Keratinocyte (primary cell): Measurements from ENCODE around the gene FAM219A. TPM values are rescaled to one million over a fixed set of nuclear protein-coding genes. Genes with fewer than 3 reads are reported as not detected.

Source experiments
- DNase-seq: peaks from one replicate; pipeline ENCODE4 v3.0.0-alpha.2; 2011; ENCODE audit warnings: low read depth, missing footprints, low spot score
- FAIRE-seq: peaks from 2 replicates; lab custom pipeline; 2011; peaks lifted over from hg19 to GRCh38; lab: Jason Lieb, UNC
- H2AFZ ChIP-seq: 2 replicates; pipeline ENCODE4 v1.6.0; 2012; ENCODE audit warnings: low read length, control low read depth, inconsistent platforms; ENCODE audit not compliant: control insufficient read depth
- H3K27ac ChIP-seq: 2 replicates; pipeline ENCODE4 v1.5.1; 2011; ENCODE audit warnings: low read length; ENCODE audit not compliant: control insufficient read depth, insufficient read depth
- H3K27me3 ChIP-seq: 3 replicates; pipeline ENCODE4 v1.6.0; 2011; ENCODE audit warnings: low read length; ENCODE audit not compliant: control insufficient read depth, insufficient read depth; ENCODE audit errors: extremely low read depth
- H3K36me3 ChIP-seq, 2 experiments: 2 replicates in 1 of 2; 3 replicates in 1 of 2; pipeline ENCODE4 v1.5.1; 2011; ENCODE audit warnings: low read length in 2 of 2, mild to moderate bottlenecking in 1 of 2; ENCODE audit not compliant: control insufficient read depth in 2 of 2, insufficient read depth in 2 of 2; ENCODE audit errors: extremely low read depth in 1 of 2
- H3K4me1 ChIP-seq: 3 replicates; pipeline ENCODE4 v1.5.1; 2011; ENCODE audit warnings: low read length; ENCODE audit not compliant: control insufficient read depth, insufficient read depth; ENCODE audit errors: extremely low read depth
- H3K4me2 ChIP-seq: 3 replicates; pipeline ENCODE4 v1.6.0; 2011; ENCODE audit warnings: low read depth, low read length; ENCODE audit not compliant: control insufficient read depth, insufficient read depth; ENCODE audit errors: extremely low read depth
- H3K4me3 ChIP-seq, 3 experiments: fragments of 200-600 bp in 1 of 3; sonication (generic) in 1 of 3; 2 replicates in 2 of 3; 3 replicates in 1 of 3; pipeline ENCODE4 v1.5.1; 2011 to 2016; ENCODE audit warnings: low read length in 3 of 3, mild to moderate bottlenecking in 3 of 3, control low read depth in 2 of 3, inconsistent platforms in 1 of 3, low read depth in 1 of 3, mixed read lengths in 1 of 3, mixed run types in 1 of 3, moderate library complexity in 1 of 3; ENCODE audit not compliant: control insufficient read depth in 2 of 3, insufficient read depth in 2 of 3; ENCODE audit errors: extremely low read depth in 1 of 3
- H3K79me2 ChIP-seq: 2 replicates; pipeline ENCODE4 v1.6.0; 2012; ENCODE audit warnings: low read length; ENCODE audit not compliant: control insufficient read depth, insufficient read depth
- H3K9ac ChIP-seq: 3 replicates; pipeline ENCODE4 v1.6.0; 2011; ENCODE audit warnings: low read length; ENCODE audit not compliant: control insufficient read depth, insufficient read depth; ENCODE audit errors: extremely low read depth
- H3K9me1 ChIP-seq: 3 replicates; pipeline ENCODE4 v1.6.0; 2011; ENCODE audit warnings: low read length; ENCODE audit not compliant: control insufficient read depth, insufficient read depth; ENCODE audit errors: extremely low read depth
- H3K9me3 ChIP-seq: 2 replicates; pipeline ENCODE4 v1.5.1; 2012; ENCODE audit warnings: low read depth, low read length; ENCODE audit not compliant: control insufficient read depth
- H4K20me1 ChIP-seq: 3 replicates; pipeline ENCODE4 v1.6.0; 2011; ENCODE audit warnings: low read length; ENCODE audit not compliant: control insufficient read depth, insufficient read depth; ENCODE audit errors: extremely low read depth
- EZH2 ChIP-seq: IDR thresholded peaks from one replicate; pipeline ENCODE4 v1.6.1; 2012; ENCODE audit warnings: inconsistent platforms, mild to moderate bottlenecking, low read length, moderate library complexity
- dilution Hi-C: fragments of 300-500 bp; cut with MboI; formaldehyde crosslinking; loops from one replicate; pipeline ENCODE4 v1.7.0; 2020; ENCODE audit warnings: low sequenced_read_pairs; ENCODE audit not compliant: extremely low pct_ligation_motif_present
- polyA plus RNA-seq, 5 experiments: library from polyadenylated mRNA; depleted of rRNA in 3 of 5; stranded (reverse) in 3 of 5; stranded (forward) in 1 of 5; unstranded in 1 of 5; fragments of >200 nt; gene quantifications; 1 replicate in 1 of 5; 2 replicates in 3 of 5; 3 replicates in 1 of 5; pipeline versions ENCODE4 v1.2.1 to v1.2.3, GENCODE V29; 2011 to 2012; ENCODE audit warnings: missing spikeins in 2 of 5, low read depth in 1 of 5, low replicate concordance in 1 of 5
- TF ChIP-seq, protein P1 (sequence below), 3 experiments: IDR thresholded peaks in 1 of 3; conservative IDR thresholded peaks in 1 of 3; optimal IDR thresholded peaks in 1 of 3; 2 replicates in 2 of 3; 3 replicates in 1 of 3; pipeline versions ENCODE3 to v1.5.1; 2011; ENCODE audit warnings: low read length in 3 of 3, mild to moderate bottlenecking in 3 of 3, moderate library complexity in 2 of 3, control low read depth in 1 of 3, inconsistent platforms in 1 of 3; ENCODE audit not compliant: insufficient read depth in 2 of 3; ENCODE audit errors: extremely low read depth in 1 of 3

The FAM219A gene
- polyA plus RNA-seq, 1 donor (not counting 4 experiments of a cell fraction or from before 2014, with no cell fraction given) = 8.9 TPM

DNA sequence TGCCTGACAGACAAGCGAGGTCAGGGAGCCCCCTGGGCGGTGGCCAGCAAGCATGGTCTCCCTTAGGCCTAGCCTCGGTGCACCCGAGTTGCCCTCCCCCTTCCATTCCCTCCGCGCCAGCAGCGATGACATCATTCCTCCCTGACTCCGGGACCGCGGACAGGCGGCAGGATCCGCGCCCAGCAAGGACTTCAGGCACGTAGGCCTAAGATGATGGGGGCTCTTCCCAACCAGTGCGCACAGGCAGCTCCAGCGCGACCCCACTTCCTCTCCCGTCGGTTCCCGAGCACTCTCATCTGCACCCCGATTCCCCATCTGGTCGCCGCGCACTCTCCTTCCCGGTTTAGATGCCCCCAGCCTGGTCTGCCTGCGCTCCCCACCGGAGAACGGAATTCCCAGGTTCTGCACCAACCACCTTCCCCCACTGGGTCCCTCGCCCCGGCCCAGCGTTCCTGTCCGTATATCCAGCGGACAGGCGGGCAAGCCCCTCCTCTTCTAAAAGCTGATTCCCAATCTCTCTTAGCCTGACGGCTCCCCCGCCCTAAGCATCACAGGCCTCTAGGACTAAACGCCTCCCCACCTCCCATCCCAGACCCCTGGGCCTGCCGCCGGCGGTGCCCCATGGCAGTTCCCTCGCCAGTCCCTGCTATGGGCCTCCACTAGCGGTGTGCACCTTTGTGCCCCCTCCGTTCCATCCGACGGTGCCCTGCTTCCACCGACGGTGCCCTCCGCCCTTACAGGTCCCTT lies 931 bp downstream of the FAM219A start:
- Histone ChIP-seq H3K9me1 (peaks cover 3% of the 10 kb centered on the region), H3K27ac (peak overlapping the region; percentile 69), H3K36me3 (no peaks in the 10 kb centered on the region), H4K20me1 (peaks cover 4% of the 10 kb centered on the region), H3K79me2 (peaks cover 33% of the 10 kb centered on the region), H3K4me2 (peak overlapping the region; percentile 91), H2AFZ (peak overlapping the region; percentile 72), H3K9ac (peak overlapping the region; percentile 80), H3K9me3 (no peaks in the 10 kb centered on the region), H3K4me3 (peak overlapping the region; percentile 74 to 87 (median 86)), H3K27me3 (no peaks in the 10 kb centered on the region), H3K4me1 (peaks cover 29% of the 10 kb centered on the region)
- TF ChIP-seq, protein P1, sequence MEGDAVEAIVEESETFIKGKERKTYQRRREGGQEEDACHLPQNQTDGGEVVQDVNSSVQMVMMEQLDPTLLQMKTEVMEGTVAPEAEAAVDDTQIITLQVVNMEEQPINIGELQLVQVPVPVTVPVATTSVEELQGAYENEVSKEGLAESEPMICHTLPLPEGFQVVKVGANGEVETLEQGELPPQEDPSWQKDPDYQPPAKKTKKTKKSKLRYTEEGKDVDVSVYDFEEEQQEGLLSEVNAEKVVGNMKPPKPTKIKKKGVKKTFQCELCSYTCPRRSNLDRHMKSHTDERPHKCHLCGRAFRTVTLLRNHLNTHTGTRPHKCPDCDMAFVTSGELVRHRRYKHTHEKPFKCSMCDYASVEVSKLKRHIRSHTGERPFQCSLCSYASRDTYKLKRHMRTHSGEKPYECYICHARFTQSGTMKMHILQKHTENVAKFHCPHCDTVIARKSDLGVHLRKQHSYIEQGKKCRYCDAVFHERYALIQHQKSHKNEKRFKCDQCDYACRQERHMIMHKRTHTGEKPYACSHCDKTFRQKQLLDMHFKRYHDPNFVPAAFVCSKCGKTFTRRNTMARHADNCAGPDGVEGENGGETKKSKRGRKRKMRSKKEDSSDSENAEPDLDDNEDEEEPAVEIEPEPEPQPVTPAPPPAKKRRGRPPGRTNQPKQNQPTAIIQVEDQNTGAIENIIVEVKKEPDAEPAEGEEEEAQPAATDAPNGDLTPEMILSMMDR (optimal IDR thresholded peaks at IDR 0.05 in 1 of 3, IDR thresholded peaks at IDR 0.05 in 1 of 3, conservative IDR thresholded peaks at IDR 0.05 in 1 of 3; ENCODE audit: extremely low read depth in 1 of 3, insufficient read depth in 2 of 3, low read length in 3 of 3) = no peak
- no peak for TF ChIP-seq EZH2
- FAIRE-seq (no peak), DNase-seq (no peak)
- dilution Hi-C loops = no loop called here

DNA sequence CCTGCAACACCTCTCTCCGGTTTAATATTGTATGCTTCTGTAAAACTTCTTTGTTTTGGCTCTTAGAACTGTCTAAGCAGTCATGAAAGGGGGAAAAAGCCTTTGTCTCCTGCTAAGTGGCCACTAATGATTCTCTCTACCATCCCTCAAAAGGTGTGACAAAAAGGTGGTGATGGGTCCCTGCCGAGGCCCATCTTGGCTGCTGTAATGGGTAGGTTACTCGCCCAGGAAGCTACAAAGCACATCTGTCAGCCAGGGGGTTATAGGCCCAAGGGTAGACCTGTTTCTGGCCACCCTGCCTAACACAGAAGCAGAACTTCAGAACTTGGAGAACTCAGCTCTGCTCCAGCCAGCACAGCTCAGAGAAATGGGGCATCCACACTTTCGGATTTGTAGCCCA lies 1.6 kb downstream of the FAM219A start:
- Histone ChIP-seq H3K27me3 (no peaks in the 10 kb centered on the region), H3K4me3 (peak overlapping the region; percentile 74 to 87 (median 86)), H2AFZ (no peak overlapping the region), H3K9me1 (peaks cover 3% of the 10 kb centered on the region), H3K4me2 (peak overlapping the region; percentile 91), H3K27ac (peak overlapping the region; percentile 0), H3K9me3 (no peaks in the 10 kb centered on the region), H3K79me2 (peaks cover 37% of the 10 kb centered on the region), H4K20me1 (peaks cover 7% of the 10 kb centered on the region), H3K4me1 (peaks cover 29% of the 10 kb centered on the region), H3K36me3 (no peaks in the 10 kb centered on the region), H3K9ac (peak overlapping the region; percentile 80)
- DNase-seq (no peak), FAIRE-seq (no peak)
- dilution Hi-C loops = no loop called here
- TF ChIP-seq EZH2 = no peak
- TF ChIP-seq, protein P1 (optimal IDR thresholded peaks at IDR 0.05 in 1 of 3, IDR thresholded peaks at IDR 0.05 in 1 of 3, conservative IDR thresholded peaks at IDR 0.05 in 1 of 3; ENCODE audit: extremely low read depth in 1 of 3, insufficient read depth in 2 of 3, low read length in 3 of 3) = no peak
